ENCODE measurements around the gene ADAMTS2. TPM values are rescaled to one million over a fixed set of nuclear protein-coding genes. Genes with fewer than 3 reads are reported as not detected.

The ADAMTS2 gene
- total and polyA plus RNA-seq, 2 experiments from 2014 or later: 1.6 to 8.1 TPM

GRCh38 chr5:179381691-179382090 lies 36.4 kb upstream of the ADAMTS2 start (continued):
- TF ChIP-seq, protein P1, sequence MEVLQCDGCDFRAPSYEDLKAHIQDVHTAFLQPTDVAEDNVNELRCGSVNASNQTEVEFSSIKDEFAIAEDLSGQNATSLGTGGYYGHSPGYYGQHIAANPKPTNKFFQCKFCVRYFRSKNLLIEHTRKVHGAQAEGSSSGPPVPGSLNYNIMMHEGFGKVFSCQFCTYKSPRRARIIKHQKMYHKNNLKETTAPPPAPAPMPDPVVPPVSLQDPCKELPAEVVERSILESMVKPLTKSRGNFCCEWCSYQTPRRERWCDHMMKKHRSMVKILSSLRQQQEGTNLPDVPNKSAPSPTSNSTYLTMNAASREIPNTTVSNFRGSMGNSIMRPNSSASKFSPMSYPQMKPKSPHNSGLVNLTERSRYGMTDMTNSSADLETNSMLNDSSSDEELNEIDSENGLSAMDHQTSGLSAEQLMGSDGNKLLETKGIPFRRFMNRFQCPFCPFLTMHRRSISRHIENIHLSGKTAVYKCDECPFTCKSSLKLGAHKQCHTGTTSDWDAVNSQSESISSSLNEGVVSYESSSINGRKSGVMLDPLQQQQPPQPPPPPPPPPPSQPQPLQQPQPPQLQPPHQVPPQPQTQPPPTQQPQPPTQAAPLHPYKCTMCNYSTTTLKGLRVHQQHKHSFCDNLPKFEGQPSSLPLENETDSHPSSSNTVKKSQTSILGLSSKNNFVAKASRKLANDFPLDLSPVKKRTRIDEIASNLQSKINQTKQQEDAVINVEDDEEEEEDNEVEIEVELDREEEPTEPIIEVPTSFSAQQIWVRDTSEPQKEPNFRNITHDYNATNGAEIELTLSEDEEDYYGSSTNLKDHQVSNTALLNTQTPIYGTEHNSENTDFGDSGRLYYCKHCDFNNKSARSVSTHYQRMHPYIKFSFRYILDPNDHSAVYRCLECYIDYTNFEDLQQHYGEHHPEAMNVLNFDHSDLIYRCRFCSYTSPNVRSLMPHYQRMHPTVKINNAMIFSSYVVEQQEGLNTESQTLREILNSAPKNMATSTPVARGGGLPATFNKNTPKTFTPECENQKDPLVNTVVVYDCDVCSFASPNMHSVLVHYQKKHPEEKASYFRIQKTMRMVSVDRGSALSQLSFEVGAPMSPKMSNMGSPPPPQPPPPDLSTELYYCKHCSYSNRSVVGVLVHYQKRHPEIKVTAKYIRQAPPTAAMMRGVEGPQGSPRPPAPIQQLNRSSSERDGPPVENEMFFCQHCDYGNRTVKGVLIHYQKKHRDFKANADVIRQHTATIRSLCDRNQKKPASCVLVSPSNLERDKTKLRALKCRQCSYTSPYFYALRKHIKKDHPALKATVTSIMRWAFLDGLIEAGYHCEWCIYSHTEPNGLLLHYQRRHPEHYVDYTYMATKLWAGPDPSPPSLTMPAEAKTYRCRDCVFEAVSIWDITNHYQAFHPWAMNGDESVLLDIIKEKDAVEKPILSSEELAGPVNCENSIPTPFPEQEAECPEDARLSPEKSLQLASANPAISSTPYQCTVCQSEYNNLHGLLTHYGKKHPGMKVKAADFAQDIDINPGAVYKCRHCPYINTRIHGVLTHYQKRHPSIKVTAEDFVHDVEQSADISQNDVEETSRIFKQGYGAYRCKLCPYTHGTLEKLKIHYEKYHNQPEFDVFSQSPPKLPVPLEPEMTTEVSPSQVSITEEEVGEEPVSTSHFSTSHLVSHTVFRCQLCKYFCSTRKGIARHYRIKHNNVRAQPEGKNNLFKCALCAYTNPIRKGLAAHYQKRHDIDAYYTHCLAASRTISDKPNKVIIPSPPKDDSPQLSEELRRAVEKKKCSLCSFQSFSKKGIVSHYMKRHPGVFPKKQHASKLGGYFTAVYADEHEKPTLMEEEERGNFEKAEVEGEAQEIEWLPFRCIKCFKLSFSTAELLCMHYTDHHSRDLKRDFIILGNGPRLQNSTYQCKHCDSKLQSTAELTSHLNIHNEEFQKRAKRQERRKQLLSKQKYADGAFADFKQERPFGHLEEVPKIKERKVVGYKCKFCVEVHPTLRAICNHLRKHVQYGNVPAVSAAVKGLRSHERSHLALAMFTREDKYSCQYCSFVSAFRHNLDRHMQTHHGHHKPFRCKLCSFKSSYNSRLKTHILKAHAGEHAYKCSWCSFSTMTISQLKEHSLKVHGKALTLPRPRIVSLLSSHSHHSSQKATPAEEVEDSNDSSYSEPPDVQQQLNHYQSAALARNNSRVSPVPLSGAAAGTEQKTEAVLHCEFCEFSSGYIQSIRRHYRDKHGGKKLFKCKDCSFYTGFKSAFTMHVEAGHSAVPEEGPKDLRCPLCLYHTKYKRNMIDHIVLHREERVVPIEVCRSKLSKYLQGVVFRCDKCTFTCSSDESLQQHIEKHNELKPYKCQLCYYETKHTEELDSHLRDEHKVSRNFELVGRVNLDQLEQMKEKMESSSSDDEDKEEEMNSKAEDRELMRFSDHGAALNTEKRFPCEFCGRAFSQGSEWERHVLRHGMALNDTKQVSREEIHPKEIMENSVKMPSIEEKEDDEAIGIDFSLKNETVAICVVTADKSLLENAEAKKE (CRISPR knock-in tag; IDR thresholded peaks at IDR 0.05): no peak
- TF ChIP-seq EZH2phosphoT487 (IDR thresholded peaks at IDR 0.05; ENCODE audit: unreplicated experiment) (no peak), STAT1 (IDR thresholded peaks at IDR 0.05; ENCODE audit: unreplicated experiment) (no peak)
- TF ChIP-seq, protein P2, sequence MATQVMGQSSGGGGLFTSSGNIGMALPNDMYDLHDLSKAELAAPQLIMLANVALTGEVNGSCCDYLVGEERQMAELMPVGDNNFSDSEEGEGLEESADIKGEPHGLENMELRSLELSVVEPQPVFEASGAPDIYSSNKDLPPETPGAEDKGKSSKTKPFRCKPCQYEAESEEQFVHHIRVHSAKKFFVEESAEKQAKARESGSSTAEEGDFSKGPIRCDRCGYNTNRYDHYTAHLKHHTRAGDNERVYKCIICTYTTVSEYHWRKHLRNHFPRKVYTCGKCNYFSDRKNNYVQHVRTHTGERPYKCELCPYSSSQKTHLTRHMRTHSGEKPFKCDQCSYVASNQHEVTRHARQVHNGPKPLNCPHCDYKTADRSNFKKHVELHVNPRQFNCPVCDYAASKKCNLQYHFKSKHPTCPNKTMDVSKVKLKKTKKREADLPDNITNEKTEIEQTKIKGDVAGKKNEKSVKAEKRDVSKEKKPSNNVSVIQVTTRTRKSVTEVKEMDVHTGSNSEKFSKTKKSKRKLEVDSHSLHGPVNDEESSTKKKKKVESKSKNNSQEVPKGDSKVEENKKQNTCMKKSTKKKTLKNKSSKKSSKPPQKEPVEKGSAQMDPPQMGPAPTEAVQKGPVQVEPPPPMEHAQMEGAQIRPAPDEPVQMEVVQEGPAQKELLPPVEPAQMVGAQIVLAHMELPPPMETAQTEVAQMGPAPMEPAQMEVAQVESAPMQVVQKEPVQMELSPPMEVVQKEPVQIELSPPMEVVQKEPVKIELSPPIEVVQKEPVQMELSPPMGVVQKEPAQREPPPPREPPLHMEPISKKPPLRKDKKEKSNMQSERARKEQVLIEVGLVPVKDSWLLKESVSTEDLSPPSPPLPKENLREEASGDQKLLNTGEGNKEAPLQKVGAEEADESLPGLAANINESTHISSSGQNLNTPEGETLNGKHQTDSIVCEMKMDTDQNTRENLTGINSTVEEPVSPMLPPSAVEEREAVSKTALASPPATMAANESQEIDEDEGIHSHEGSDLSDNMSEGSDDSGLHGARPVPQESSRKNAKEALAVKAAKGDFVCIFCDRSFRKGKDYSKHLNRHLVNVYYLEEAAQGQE (IDR thresholded peaks at IDR 0.05; ENCODE audit: unreplicated experiment): no peak
- TF ChIP-seq, protein P3, sequence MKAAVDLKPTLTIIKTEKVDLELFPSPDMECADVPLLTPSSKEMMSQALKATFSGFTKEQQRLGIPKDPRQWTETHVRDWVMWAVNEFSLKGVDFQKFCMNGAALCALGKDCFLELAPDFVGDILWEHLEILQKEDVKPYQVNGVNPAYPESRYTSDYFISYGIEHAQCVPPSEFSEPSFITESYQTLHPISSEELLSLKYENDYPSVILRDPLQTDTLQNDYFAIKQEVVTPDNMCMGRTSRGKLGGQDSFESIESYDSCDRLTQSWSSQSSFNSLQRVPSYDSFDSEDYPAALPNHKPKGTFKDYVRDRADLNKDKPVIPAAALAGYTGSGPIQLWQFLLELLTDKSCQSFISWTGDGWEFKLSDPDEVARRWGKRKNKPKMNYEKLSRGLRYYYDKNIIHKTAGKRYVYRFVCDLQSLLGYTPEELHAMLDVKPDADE (IDR thresholded peaks at IDR 0.05): no peak

All from GM23338 (cell line).